GM18505 (cell line): ENCODE data around the gene ADAP1.

ENCODE experiments used
- ATAC-seq: cut with Tn5 transposase; IDR thresholded peaks from one replicate; pipeline ENCODE4 v1.9.1; 2021; ENCODE audit not compliant: unreplicated experiment
- POLR2A ChIP-seq: IDR thresholded peaks from 4 replicates; pipeline ENCODE4 v1.6.1; 2011; ENCODE audit warnings: borderline replicate concordance; ENCODE audit not compliant: insufficient read depth, insufficient read length; ENCODE audit errors: extremely low read depth

Gene ADAP1

GRCh38 chr7:982511-983003 lies 28.1 kb upstream of the ADAP1 start:
- TF ChIP-seq POLR2A = no peak

DNA sequence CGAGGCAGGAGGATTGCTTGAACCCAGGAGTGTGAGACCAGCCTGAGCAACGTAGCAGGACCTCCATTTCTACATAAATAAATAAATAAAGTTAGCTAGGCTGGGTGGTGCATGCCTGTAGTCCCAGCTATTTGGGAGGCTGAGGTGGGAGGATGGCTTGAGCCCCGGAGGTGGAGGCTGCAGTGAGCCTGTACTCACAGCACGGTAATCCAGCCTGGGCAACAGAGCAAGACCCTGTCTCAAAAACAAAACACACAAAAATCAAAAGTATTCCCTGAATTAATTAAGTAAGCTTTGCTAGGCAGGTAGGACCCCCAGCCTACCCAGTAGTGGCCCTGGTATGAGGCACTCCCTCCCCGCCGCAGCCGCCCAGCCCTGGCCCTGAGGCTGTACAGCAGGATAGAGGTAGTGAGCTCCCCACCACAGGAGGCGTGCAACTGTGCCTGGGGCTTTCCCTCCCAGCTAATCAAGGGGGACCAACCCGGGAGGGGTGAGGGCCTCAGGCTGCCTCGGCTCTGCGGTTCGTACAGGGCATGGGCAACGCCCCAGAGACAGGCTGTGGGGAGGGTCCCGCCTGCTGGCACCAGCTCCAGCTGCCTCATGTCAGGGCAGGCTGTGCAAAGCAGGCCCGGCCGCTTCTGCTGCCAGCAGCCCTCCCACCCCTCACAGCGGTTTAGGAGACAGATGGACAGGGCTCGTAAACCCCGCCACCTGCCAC lies 27.5 kb upstream of the ADAP1 start:
- no peak for ATAC-seq
- TF ChIP-seq POLR2A = no peak

More at GRCh38 chr7:982511-983003, 28.1 kb upstream of the ADAP1 start:
- ATAC-seq = no peak

DNA sequence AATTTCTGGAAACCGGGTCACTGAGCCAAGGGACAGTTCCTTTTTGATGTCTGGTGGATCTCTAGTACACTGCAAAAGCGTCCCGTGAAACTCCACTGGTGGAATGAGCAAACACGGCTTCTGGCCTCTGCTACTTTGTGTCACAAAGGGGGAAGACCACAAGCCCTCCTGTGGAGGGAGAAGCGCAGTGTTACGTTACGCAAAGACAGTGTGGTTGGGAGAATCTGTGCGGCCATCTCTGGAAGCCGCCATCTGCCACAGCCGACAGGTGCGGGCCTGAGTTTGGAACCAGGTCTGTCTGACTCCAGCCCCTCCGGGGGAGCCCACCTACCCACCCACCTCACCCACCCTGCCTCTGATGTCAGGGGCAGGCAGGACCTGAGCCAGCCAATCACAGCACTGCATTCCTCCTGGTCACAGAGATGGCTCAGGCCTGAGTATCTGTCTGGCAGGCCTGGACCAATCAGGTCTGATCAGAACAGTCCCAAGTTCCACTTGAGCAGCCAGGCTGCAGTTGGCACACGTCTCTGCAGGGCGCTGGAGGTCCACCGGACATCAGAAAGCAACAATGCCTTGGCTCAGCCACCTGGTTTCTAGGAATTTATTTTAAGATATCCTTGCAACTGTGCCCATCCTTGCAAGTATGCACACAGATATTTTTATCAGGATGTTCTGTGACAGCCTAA lies 25.5 kb upstream of the ADAP1 start:
- no peak for ATAC-seq
- TF ChIP-seq POLR2A = no peak

- no peak for TF ChIP-seq POLR2A
- ATAC-seq = no peak
Observed at GRCh38 chr7:979151-979550, 24.7 kb upstream of the ADAP1 start.

DNA sequence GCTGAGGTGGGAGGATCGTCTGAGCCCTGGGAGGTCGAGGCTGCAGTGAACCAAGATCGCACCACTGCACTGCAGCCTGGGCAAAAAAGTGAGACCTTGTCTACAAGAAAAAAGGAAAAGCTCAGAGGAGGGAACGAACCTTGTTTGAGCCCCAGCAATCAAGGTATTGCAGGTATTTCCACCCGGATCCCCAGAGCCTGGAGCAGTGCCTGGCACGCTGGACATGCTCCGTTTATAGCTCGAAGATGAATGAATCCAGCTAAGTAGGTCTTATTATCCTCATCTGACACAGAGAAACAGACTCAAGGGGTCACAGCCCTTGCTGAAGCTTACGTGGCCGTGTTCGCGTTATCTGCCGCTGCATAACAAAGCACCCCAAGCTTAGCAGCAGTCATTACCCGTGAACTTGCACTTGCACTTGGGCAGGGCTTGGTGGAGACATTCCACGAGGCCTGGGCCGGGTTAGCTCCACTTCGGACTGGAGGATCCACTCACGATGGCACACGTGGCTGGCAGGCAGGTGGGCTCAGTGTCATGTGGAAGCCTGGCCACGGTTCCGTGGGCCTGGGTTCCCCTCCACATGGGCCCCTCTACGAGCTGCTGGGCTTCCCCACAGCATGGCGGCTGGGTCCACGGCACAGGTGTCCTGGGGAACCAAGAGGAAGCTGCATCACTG lies 24.1 kb upstream of the ADAP1 start:
- no peak for ATAC-seq

DNA sequence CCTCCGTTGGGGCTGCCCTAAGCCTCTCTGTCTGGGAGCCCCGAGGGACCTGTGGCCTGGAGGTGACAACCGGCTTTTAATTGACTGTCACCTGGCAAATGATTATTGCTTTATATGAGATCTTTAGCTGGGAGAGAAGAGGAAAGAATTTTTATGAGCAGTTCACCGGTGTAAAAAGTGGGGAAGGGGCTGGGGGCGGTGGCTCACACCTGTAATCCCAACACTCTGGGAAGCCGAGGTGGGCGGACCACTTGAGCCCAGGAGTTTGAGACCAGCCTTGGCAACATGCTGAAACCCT lies 23.5 kb upstream of the ADAP1 start:
- ATAC-seq = no peak
- TF ChIP-seq POLR2A = no peak

More for the DNA sequence above, 24.1 kb upstream of the ADAP1 start:
- TF ChIP-seq POLR2A = no peak

DNA sequence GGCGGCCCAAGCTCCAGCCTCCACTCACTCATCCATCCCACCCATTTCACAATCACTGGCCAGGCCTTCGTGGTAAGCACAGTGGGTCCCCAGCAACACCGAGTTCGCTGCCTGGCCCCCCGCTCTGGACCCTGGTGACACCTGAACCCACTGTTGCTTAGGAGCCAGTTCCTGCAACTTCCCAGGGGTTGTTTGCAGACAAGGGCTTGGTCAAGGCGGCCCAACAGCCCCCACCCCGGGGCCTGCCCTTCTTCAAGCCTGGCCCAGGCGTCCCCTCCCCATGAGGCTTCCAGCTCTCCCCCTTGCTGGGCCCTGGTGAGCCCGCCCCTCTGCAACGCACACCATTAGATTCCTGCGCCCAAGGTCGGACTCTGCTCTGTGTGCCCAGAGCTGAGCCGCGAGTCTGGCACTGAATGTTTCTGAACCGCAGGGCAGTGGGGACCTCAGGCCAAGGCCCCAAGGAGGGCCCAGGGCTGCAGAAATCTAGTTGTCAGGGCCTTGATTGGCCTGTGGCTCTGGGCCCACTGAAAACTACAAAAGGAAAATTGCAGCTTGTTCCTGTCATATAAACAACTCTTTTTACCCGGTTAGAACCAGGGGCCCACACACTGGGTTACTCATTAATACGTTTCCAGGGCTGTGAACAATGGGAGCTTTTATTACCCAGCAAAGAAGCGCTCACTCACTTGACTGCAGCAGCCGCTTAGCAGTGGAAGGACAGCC lies 23.0 kb upstream of the ADAP1 start:
- TF ChIP-seq POLR2A = no peak
- ATAC-seq = no peak

- no peak for TF ChIP-seq POLR2A
- ATAC-seq = no peak
Observed at GRCh38 chr7:976901-977325, 22.4 kb upstream of the ADAP1 start.

DNA sequence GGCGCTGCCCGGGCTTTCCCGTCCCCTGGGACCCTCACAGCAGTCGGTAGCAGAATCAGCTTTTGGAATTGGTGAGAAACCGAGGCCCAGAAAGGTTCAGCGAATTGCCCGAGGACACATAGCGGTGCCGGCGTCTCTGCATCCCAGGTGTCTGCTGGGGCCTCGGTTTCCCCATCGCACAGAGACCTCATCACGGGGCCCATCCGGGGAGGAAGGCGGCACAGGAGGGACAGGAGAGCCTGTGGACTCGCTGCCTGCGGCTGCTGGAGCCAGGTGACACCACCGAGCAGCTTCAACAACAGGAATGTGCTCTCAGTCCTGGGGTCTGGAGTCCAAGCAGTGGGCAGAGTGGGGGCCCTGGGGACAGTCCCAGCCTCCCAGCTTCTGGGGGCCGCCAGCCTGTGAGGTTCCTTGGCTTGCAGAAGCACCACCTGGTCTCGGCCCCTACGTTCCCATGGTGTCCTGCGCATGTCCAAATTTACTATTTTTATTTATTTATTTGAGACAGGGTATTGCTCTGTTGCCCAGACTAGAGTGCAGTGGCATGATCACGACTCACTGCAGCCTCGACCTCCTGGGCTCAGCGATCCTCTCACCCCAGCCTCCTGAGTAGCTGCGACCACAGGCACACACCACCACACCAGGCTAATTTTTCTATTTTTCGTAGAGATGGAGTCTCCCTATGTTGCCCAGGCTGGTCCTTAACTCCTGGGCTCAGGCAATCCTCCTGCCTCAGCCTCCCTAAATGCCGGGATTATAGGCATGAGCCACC lies 21.4 kb upstream of the ADAP1 start:
- no peak for TF ChIP-seq POLR2A
- no peak for ATAC-seq

DNA sequence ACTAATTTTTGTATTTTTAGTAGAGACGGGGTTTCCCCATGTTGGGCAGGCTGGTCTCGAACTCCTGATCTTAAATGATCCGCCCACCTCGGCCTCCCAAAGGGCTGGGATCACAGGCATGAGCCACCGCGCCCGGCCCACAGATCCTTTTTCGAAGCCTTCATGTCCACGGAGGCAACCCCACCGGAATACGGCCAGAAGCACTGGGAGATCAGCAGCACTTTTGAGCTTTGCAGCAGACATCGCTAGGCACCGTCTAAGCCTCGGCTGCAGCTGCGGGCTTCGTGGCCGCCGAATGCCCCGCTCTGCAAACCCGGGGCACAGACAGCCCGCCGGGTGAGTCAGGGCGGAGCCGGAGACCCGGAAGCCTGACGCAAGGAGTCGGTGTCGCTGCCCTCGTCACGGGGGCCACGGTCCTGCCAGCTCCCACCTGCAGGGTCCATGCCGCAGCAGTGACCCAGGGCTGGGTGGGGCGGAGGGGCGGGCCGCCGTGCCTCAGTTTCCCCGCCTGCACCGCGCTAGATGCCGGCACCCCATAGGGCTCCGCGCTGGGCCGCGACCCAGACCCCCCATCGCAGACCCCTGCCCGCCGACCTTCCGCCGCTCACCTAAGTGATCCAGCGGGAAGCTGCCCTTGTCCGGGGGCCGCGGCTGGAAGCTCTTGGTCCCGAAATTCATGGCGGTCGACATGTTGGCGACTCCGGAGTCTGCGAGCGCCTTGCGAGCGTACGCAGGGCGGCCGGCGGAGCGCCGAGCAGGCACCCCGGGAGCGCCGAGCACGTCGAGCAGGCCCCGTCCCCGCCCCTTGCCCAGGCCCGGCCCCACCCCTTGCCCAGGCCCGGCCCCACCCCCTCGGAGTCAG lies 20.6 kb upstream of the ADAP1 start, which contains the start of gene COX19:
Gene COX19, minus strand, starts transcription at position 730 of the 862 bp plus-strand sequence. Its CDS starts 40 bp downstream, at position 690.
- ATAC-seq = peak; percentile 76

DNA sequence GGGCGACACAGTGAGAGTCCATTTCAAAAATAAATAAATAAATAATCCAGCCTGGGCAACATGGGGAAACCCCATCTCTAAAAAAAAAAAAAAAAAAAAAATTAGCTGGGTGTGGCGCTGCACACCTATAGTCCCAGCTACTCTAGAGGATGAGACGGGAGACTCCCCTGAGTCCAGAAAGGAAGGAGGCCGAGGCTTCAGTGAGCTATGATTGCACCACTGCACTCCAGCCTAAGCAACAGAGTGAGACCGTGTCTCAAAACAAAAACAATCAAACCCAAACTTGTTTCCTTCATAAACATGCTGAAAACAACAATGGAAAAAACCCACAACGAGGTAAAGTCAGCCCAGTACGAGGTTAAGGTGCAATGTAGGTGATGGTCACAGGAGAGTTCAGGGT lies 19.7 kb upstream of the ADAP1 start:
- ATAC-seq = no peak
- no peak for TF ChIP-seq POLR2A

More for the DNA sequence above, 20.6 kb upstream of the ADAP1 start, which contains the start of gene COX19:
- peak; percentile 82 for TF ChIP-seq POLR2A
